B cell (primary cell): ENCODE data around the gene PEPD. TPM values are rescaled to one million over a fixed set of nuclear protein-coding genes. Genes with fewer than 3 reads are reported as not detected.

Experiments
- ATAC-seq: fragments of 200-7000 bp; cut with Tn5 transposase; one replicate; pipeline ENCODE4 v1.10.0; 2021; ENCODE audit warnings: low read depth, mild to moderate bottlenecking, moderate number of reproducible peaks, moderate library complexity
- CTCF ChIA-PET: fragments of 350-600 bp; sonication (Branson Sonifier 250); formaldehyde crosslinking; loops from one replicate; lab custom pipeline; 2021; ENCODE audit warnings: antibody characterized with exemption, inconsistent platforms; lab: Charles Lee
- POLR2A ChIA-PET: fragments of 350-600 bp; sonication (Branson Sonifier 250); formaldehyde crosslinking; loops from one replicate; lab custom pipeline; 2021; ENCODE audit warnings: antibody characterized with exemption; lab: Charles Lee
- DNase-seq: peaks from one replicate; pipeline ENCODE4 v3.0.0; 2013
- H2AFZ ChIP-seq: 2 replicates; pipeline ENCODE4 v1.6.1; 2012; ENCODE audit warnings: mild to moderate bottlenecking, low read depth, low read length; ENCODE audit not compliant: insufficient read depth, poor library complexity, severe bottlenecking
- H3K27ac ChIP-seq, 2 donors: 1 replicate in 1 of 2; 2 replicates in 1 of 2; pipeline ENCODE4 v1.5.1; 2012 to 2013; ENCODE audit warnings: low read length in 2 of 2, mild to moderate bottlenecking in 2 of 2, moderate library complexity in 1 of 2
- H3K27me3 ChIP-seq, 4 experiments: fragments of 200-600 bp in 1 of 4; sonication (generic) in 1 of 4; replicated peaks in 1 of 4; 1 replicate in 2 of 4; 2 replicates in 2 of 4; pipeline versions ENCODE4 v1.6.1 to v1.7.0; 2013 to 2016; ENCODE audit warnings: low read length in 3 of 4, mild to moderate bottlenecking in 2 of 4, mixed read lengths in 1 of 4, moderate library complexity in 1 of 4; ENCODE audit not compliant: insufficient read depth in 4 of 4, control insufficient read depth in 3 of 4; ENCODE audit errors: control extremely low read depth in 1 of 4
- H3K36me3 ChIP-seq, 2 experiments: replicated peaks in 1 of 2; 1 replicate in 1 of 2; 2 replicates in 1 of 2; pipeline versions ENCODE4 v1.6.1 to v1.7.1; 2013; ENCODE audit warnings: low read length in 1 of 2; ENCODE audit not compliant: insufficient read depth in 2 of 2, control insufficient read depth in 1 of 2; ENCODE audit errors: control extremely low read depth in 1 of 2, extremely low read depth in 1 of 2
- H3K4me1 ChIP-seq, 2 donors: fragments of 200-600 bp in 1 of 2; sonication (generic) in 1 of 2; 1 replicate in 1 of 2; 2 replicates in 1 of 2; pipeline versions ENCODE4 v1.5.1 to v1.6.1; 2013 to 2017; ENCODE audit warnings: low read length in 2 of 2; ENCODE audit not compliant: control insufficient read depth in 2 of 2, insufficient read depth in 2 of 2
- H3K4me2 ChIP-seq: replicated peaks from 2 replicates; pipeline ENCODE3; 2012; ENCODE audit warnings: mild to moderate bottlenecking, low read depth, low read length; ENCODE audit not compliant: poor library complexity, severe bottlenecking
- H3K4me3 ChIP-seq, 5 experiments: fragments of 200-600 bp in 1 of 5; sonication (generic) in 1 of 5; 1 replicate in 3 of 5; 2 replicates in 2 of 5; pipeline versions ENCODE4 v1.5.1 to v1.7.0; 2011 to 2016; ENCODE audit warnings: low read length in 4 of 5, mild to moderate bottlenecking in 4 of 5, low read depth in 2 of 5, control low read depth in 1 of 5, moderate library complexity in 1 of 5; ENCODE audit not compliant: insufficient read depth in 1 of 5; ENCODE audit errors: control extremely low read depth in 1 of 5, extremely low read depth in 1 of 5
- H3K79me2 ChIP-seq: fragments of 200-600 bp; sonication (generic); one replicate; pipeline ENCODE4 v1.6.0; 2016; ENCODE audit warnings: low read length; ENCODE audit not compliant: control insufficient read depth, insufficient read depth
- H3K9ac ChIP-seq: fragments of 200-600 bp; sonication (generic); 2 replicates; pipeline ENCODE4 v1.6.1; 2017; ENCODE audit warnings: mild to moderate bottlenecking, low read length, moderate library complexity
- H3K9me3 ChIP-seq, 3 donors: one replicate each; pipeline versions ENCODE4 v1.6.1 to v1.7.1; 2013; ENCODE audit warnings: low read length in 2 of 3; ENCODE audit not compliant: control insufficient read depth in 2 of 3, insufficient read depth in 1 of 3; ENCODE audit errors: control extremely low read depth in 1 of 3
- H4K20me1 ChIP-seq: 2 replicates; pipeline ENCODE4 v1.6.0; 2012; ENCODE audit warnings: mild to moderate bottlenecking, low read length; ENCODE audit not compliant: insufficient read depth, control insufficient read depth, poor library complexity, severe bottlenecking
- H3K27ac Mint-ChIP-seq: one replicate; pipeline ENCODE4 v1.8.0; 2021; ENCODE audit warnings: mixed read lengths
- H3K27me3 Mint-ChIP-seq: one replicate; pipeline ENCODE4 v1.8.0; 2021; ENCODE audit warnings: mixed read lengths
- H3K4me1 Mint-ChIP-seq: one replicate; pipeline ENCODE4 v1.8.0; 2021; ENCODE audit warnings: mixed read lengths
- H3K4me3 Mint-ChIP-seq: one replicate; pipeline ENCODE4 v1.8.0; 2021; ENCODE audit warnings: mixed read lengths
- H3K9me3 Mint-ChIP-seq: one replicate; pipeline ENCODE4 v1.8.0; 2022; ENCODE audit warnings: mixed read lengths; ENCODE audit not compliant: insufficient read depth
- CTCF ChIP-seq: fragments of 200-600 bp; IDR thresholded peaks from one replicate; pipeline ENCODE4 v1.8.0; 2022; ENCODE audit warnings: antibody characterized with exemption, mild to moderate bottlenecking
- EZH2 ChIP-seq: IDR thresholded peaks from 2 replicates; pipeline ENCODE4 v1.6.1; 2012; ENCODE audit warnings: borderline replicate concordance, low read depth, mild to moderate bottlenecking, moderate library complexity, low read length; ENCODE audit not compliant: insufficient read depth, poor library complexity, severe bottlenecking
- WGBS: methylation state at CpG from one replicate; pipeline ENCODE4 v1.1.5; 2013; ENCODE audit warnings: missing lambda C conversion rate; ENCODE audit not compliant: insufficient coverage; 5-methylcytosine and 5-hydroxymethylcytosine counted together
- intact Hi-C: fragments of 100-400 bp; cut with micrococcal nuclease; formaldehyde crosslinking; loops from one replicate; pipeline ENCODE4 v1.10.0; 2022
- polyA plus RNA-seq: library from polyadenylated mRNA; depleted of rRNA; stranded (reverse); fragments of >200 nt; gene quantifications from 2 replicates; pipeline ENCODE4 v1.2.3, GENCODE V29; 2012
- total RNA-seq, 2 donors: library from RNA; stranded (reverse); fragments of 120-200 nt in 1 of 2; gene quantifications; 1 replicate in 1 of 2; 2 replicates in 1 of 2; pipeline versions ENCODE4 v1.2.3 to v1.2.4, GENCODE V29; 2013 to 2022

PEPD gene
- total and polyA plus RNA-seq, 2 donors (not counting 1 experiment from before 2014, with no cell fraction given) = 36.4 to 42.7 TPM

GRCh38 chr19:33554821-33555220 lies 33.2 kb upstream of the PEPD start:
- no peaks in the 10 kb centered on the region for H4K20me1 ChIP-seq
- no peak overlapping the region for H3K9ac ChIP-seq
- ChIA-PET CTCF (no interaction called here), POLR2A (no interaction called here)
- H3K4me3 ChIP-seq = no peak overlapping the region
- intact Hi-C loops = no loop called here
- H3K27ac ChIP-seq = no peak overlapping the region
- peaks cover 0 to 8% (median 0%) of the 10 kb centered on the region in 3 donors for H3K9me3 ChIP-seq
- H3K79me2 ChIP-seq = no peaks in the 10 kb centered on the region
- H3K36me3 ChIP-seq = no peaks in the 10 kb centered on the region
- no peaks in the 10 kb centered on the region for H3K4me1 ChIP-seq
- 93% methylated on average over 7 of the region's 7 CpGs for WGBS
- DNase-seq = no peak
- no peak overlapping the region for H3K4me2 ChIP-seq
- Mint-ChIP-seq H3K27me3 (no peaks in the 10 kb centered on the region), H3K9me3 (no peaks in the 10 kb centered on the region), H3K27ac (no peak overlapping the region), H3K4me1 (no peaks in the 10 kb centered on the region), H3K4me3 (no peak overlapping the region)
- no peak overlapping the region for H2AFZ ChIP-seq
- H3K27me3 ChIP-seq = no peaks in the 10 kb centered on the region
- TF ChIP-seq CTCF = no peak
- no peak for TF ChIP-seq EZH2
- no peak for ATAC-seq

GRCh38 chr19:33554391-33554790 lies 32.8 kb upstream of the PEPD start:
- WGBS = 96% methylated on average over 9 of the region's 9 CpGs
- intact Hi-C loops = no loop called here
- Mint-ChIP-seq H3K4me3 (no peak overlapping the region), H3K27me3 (no peaks in the 10 kb centered on the region), H3K27ac (no peak overlapping the region), H3K4me1 (no peaks in the 10 kb centered on the region), H3K9me3 (no peaks in the 10 kb centered on the region)
- H3K36me3 ChIP-seq = no peaks in the 10 kb centered on the region
- ChIA-PET POLR2A (no interaction called here), CTCF (no interaction called here)
- H3K9ac ChIP-seq = no peak overlapping the region
- no peak overlapping the region for H3K27ac ChIP-seq
- no peak overlapping the region for H3K4me3 ChIP-seq
- peaks cover 0 to 8% (median 0%) of the 10 kb centered on the region in 3 donors for H3K9me3 ChIP-seq
- H3K27me3 ChIP-seq = no peaks in the 10 kb centered on the region
- DNase-seq (no peak), ATAC-seq (no peak)
- H2AFZ ChIP-seq = no peak overlapping the region
- TF ChIP-seq CTCF = no peak
- no peak for TF ChIP-seq EZH2
- no peak overlapping the region for H3K4me2 ChIP-seq
- no peaks in the 10 kb centered on the region for H3K79me2 ChIP-seq
- no peaks in the 10 kb centered on the region for H3K4me1 ChIP-seq
- no peaks in the 10 kb centered on the region for H4K20me1 ChIP-seq
